HCT116 (cell line): ENCODE measurements around the gene MYH6.

Experiments
- ATF3 ChIP-seq: IDR thresholded peaks from 2 replicates; pipeline ENCODE4 v1.6.1; 2012
- CTCF ChIP-seq, 3 experiments: fragments of 200-600 bp in 1 of 3; sonication (generic) in 1 of 3; IDR thresholded peaks in 2 of 3; conservative IDR thresholded peaks in 1 of 3; 2 replicates each; pipeline ENCODE4 v1.5.1; 2012 to 2017; ENCODE audit warnings: low read depth in 2 of 3, low read length in 2 of 3, antibody characterized with exemption in 1 of 3, borderline replicate concordance in 1 of 3, control low read depth in 1 of 3, mild to moderate bottlenecking in 1 of 3, mixed read lengths in 1 of 3, mixed run types in 1 of 3, moderate library complexity in 1 of 3; ENCODE audit not compliant: insufficient read depth in 1 of 3
- EZH2 ChIP-seq: fragments of 200-600 bp; sonication (generic); IDR thresholded peaks from 2 replicates; pipeline ENCODE4 v1.6.1; 2017; ENCODE audit warnings: antibody characterized with exemption, mixed run types
- POLR2A ChIP-seq: IDR thresholded peaks from 2 replicates; pipeline ENCODE4 v1.7.0; 2011; ENCODE audit warnings: borderline replicate concordance; ENCODE audit not compliant: insufficient read depth, insufficient read length; ENCODE audit errors: extremely low read depth
- POLR2AphosphoS5 ChIP-seq: IDR thresholded peaks from 2 replicates; pipeline ENCODE4 v1.6.1; 2011; ENCODE audit warnings: mild to moderate bottlenecking, low read depth, low read length, moderate library complexity
- REST ChIP-seq: IDR thresholded peaks from 2 replicates; pipeline ENCODE4 v1.6.1; 2012; ENCODE audit warnings: low read depth
- ZNF274 ChIP-seq: fragments of 200-500 bp; sonication (Bioruptor generic); IDR thresholded peaks from 2 replicates; pipeline ENCODE4 v1.6.1; 2014; ENCODE audit warnings: mild to moderate bottlenecking, low read depth, low read length, inconsistent platforms

- TF ChIP-seq POLR2A (no peak), REST (no peak), POLR2AphosphoS5 (no peak), CTCF (IDR thresholded peaks at IDR 0.05 in 2 of 3, conservative IDR thresholded peaks at IDR 0.05 in 1 of 3; ENCODE audit: borderline replicate concordance in 1 of 3, insufficient read depth in 1 of 3, low read depth in 2 of 3, low read length in 2 of 3) (no peak), EZH2 (no peak), ATF3 (no peak), ZNF274 (no peak)
Observed at GRCh38 chr14:23418021-23418420, 9.9 kb upstream of the MYH6 start.
